ENCODE results near the gene TRIP12.
"Not testable (repeated sequence)": the region's sequence is repeated elsewhere in the genome, so short reads cannot be mapped to it uniquely, and the experiment has no call there.

DNA sequence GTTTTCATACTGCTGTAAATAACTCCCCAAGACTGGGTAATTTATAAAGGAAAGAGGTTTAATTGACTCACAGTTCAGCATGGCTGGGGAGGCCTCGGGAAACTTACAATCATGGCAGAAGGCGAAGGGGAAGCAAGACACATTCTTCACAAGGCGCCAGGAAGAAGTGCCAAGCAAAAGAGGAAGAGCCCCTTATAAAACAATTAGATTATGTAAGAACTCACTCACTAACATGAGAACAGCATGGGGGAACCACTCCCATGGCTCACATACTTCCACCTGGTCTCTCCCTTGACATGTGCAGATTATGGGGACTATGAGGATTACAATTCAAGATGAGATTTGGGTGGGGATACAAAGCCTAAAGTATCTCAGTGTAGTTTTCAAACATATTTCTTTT is 198.6 kb downstream of the TRIP12 start:
- TF ChIP-seq CHD2 (IDR thresholded peaks at IDR 0.05; ENCODE audit: low read length); NANOG (IDR thresholded peaks at IDR 0.05; ENCODE audit: insufficient read depth, low read depth, low read length, poor library complexity, severe bottlenecking); YY1 (IDR thresholded peaks at IDR 0.05; ENCODE audit: low read depth, low read length); HDAC6 (IDR thresholded peaks at IDR 0.05; ENCODE audit: low read depth, low read length); CEBPB (IDR thresholded peaks at IDR 0.05; ENCODE audit: low read depth, low read length); CREB1 (IDR thresholded peaks at IDR 0.05); TAF1 (IDR thresholded peaks at IDR 0.05; ENCODE audit: low read depth, low read length); POLR2A (IDR thresholded peaks at IDR 0.05; ENCODE audit: control extremely low read depth in 1 of 2, low read depth in 2 of 2, low read length in 2 of 2); BCL11A (IDR thresholded peaks at IDR 0.05; ENCODE audit: low read depth in 2 of 2, low read length in 2 of 2); ZNF274 (IDR thresholded peaks at IDR 0.05; ENCODE audit: borderline replicate concordance, extremely low read depth, low read length); POLR2AphosphoS5 (IDR thresholded peaks at IDR 0.05; ENCODE audit: low read depth, low read length); BRCA1 (IDR thresholded peaks at IDR 0.05; ENCODE audit: low read depth, low read length): not testable (repeated sequence)
- TF ChIP-seq, protein P1, sequence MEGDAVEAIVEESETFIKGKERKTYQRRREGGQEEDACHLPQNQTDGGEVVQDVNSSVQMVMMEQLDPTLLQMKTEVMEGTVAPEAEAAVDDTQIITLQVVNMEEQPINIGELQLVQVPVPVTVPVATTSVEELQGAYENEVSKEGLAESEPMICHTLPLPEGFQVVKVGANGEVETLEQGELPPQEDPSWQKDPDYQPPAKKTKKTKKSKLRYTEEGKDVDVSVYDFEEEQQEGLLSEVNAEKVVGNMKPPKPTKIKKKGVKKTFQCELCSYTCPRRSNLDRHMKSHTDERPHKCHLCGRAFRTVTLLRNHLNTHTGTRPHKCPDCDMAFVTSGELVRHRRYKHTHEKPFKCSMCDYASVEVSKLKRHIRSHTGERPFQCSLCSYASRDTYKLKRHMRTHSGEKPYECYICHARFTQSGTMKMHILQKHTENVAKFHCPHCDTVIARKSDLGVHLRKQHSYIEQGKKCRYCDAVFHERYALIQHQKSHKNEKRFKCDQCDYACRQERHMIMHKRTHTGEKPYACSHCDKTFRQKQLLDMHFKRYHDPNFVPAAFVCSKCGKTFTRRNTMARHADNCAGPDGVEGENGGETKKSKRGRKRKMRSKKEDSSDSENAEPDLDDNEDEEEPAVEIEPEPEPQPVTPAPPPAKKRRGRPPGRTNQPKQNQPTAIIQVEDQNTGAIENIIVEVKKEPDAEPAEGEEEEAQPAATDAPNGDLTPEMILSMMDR (IDR thresholded peaks at IDR 0.05; ENCODE audit: control extremely low read depth in 1 of 3, insufficient read depth in 1 of 3, low read depth in 1 of 3, low read length in 3 of 3) = not testable (repeated sequence)
